HG03139 (cell line): ENCODE data around the gene TAF7.
"Not testable (repeated sequence)": the region's sequence is repeated elsewhere in the genome, so short reads cannot be mapped to it uniquely, and the experiment has no call there.

Experiments used
- ATAC-seq: cut with Tn5 transposase; IDR thresholded peaks from one replicate; pipeline ENCODE4 v1.9.1; 2021; ENCODE audit not compliant: unreplicated experiment

TAF7 gene, protein sequence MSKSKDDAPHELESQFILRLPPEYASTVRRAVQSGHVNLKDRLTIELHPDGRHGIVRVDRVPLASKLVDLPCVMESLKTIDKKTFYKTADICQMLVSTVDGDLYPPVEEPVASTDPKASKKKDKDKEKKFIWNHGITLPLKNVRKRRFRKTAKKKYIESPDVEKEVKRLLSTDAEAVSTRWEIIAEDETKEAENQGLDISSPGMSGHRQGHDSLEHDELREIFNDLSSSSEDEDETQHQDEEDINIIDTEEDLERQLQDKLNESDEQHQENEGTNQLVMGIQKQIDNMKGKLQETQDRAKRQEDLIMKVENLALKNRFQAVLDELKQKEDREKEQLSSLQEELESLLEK

DNA sequence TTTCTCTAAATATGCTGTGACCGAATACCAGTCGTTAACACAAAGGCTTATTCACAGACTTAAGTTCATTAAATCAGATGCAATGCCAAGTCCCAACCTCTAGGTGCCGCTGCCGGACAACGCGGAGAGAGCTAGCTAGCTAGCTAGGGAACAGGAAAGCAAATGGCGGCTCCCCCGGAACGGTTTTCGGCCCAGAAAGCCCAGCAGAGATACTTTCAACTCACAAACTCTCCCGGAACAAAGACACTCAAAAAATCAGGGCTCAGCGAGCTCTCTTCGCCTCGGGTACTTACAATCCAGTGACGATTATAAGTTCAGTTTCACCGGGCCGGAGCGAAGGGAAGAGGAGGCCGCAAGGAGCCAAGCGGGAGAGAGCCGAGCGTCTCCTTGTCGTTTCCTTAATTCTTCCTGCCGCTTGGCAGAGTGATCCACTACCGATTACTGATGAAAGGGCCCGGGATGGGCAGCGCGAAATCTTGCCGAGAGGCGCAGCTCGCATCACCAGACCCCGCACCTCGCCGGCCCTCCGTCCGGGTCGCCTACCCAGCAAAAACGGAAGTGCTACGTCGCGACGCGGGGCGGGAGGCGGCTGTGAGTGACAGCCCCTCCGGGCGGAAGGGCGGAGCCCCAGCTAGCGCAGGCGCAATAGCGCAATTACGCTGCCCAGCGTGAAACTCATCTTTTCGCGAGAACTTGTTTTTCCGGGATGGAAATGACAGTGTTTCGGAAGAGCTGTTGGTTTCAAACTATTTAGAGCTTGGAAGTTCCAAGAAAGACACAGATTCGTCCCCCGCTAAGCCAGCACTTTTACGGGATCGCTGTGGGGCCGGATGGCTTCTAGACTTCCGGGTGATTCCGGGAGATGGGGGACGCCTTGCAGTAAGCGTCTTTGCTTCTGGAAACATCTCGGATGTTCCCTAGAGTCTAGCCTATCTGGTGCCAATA is at the start of gene TAF7:
TAF7 (minus strand) TSS at position 560 of the 945 bp plus-strand sequence. CDS start 740 bp downstream, outside the sequence.
- peak; percentile 94 for ATAC-seq

GRCh38 chr5:141366016-141366896 is 45.7 kb upstream of the TAF7 start:
- ATAC-seq = no peak

DNA sequence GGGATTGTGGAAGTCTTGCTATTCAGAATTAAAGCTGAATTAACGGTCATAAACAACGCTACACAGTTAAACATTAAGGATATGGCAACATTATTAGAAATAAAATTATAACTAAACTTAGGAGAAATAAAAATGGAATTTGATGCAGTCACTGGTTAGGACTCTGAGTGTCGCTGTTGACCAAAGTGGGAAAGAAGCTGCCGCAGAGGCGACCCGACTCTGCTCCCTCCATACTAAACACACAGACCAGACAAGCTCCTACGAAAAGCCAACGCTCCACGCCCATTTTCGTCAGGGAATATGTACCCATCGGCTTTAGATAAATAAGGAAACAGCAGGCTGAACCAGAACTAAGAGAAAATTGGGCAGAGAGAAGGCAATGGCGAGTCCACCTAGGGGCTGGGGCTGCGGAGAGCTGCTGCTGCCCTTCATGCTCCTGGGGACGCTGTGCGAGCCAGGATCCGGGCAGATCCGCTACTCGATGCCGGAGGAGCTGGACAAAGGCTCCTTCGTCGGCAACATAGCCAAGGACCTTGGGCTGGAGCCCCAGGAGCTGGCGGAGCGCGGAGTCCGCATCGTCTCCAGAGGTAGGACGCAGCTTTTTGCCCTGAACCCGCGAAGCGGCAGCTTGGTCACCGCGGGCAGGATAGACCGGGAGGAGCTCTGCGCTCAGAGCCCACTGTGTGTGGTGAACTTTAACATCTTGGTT is 43.5 kb upstream of the TAF7 start, which contains the start of gene PCDHGA5:
PCDHGA5 (plus strand) TSS at position 211 of the 709 bp plus-strand sequence; CDS start at position 380, 169 bp downstream.
- no peak for ATAC-seq

DNA sequence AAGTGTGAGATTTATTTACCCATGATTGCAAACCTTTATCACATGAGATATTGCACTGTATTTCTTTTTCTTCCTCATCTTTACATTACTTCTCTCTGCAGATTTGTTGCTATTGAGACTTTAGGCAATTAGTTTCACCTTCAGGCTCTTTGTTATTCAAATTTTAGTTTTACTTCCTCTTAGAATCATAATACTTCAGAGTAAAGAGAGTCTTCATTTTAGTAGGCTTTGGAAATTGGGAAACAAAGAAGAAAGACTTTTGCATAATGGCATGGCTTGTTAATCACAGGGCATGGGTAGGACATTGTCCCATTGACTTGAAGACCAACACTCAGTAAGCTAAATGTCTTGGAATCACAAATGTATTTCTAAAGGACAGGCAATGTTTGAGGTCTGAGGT is 42.1 kb upstream of the TAF7 start:
- no peak for ATAC-seq

DNA sequence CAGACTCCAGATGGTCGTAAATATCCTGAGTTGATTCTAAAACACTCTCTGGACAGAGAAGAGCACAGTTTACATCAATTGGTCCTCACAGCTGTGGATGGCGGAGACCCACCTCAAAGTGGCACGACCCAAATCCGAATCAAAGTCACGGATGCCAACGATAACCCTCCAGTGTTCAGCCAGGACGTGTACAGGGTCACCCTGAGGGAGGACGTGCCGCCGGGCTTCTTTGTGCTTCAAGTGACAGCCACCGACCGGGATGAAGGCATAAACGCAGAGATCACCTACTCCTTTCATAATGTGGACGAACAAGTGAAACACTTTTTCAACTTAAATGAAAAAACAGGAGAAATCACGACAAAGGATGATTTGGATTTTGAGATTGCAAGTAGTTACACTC is 40.1 kb upstream of the TAF7 start:
- no peak for ATAC-seq

GRCh38 chr5:141359790-141360426 is 39.3 kb upstream of the TAF7 start, which contains the start of gene PCDHGB2:
TSS of gene PCDHGB2 (plus strand) at chr5:141359994. CDS start at chr5:141360136, 142 bp downstream.
- peak; percentile 67 for ATAC-seq

DNA sequence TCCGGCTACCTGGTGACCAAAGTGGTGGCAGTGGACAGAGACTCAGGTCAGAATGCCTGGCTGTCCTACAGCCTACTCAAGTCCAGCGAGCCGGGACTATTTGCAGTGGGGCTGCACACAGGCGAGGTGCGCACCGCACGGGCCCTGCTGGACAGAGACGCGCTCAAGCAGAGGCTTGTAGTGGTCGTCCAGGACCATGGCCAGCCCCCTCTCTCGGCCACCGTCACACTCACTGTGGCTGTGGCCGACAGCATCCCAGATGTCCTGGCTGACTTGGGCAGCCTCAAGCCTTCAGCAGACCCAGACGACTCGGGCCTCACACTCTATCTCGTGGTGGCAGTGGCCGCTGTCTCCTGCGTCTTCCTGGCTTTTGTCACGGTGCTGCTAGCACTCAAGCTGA is 36.4 kb upstream of the TAF7 start:
- ATAC-seq = no peak

GRCh38 chr5:141356133-141356532 is 35.5 kb upstream of the TAF7 start:
- no peak for ATAC-seq

- no peak for ATAC-seq
These were observed 35.1 kb upstream of the TAF7 start for GRCh38 chr5:141355641-141356040.

DNA sequence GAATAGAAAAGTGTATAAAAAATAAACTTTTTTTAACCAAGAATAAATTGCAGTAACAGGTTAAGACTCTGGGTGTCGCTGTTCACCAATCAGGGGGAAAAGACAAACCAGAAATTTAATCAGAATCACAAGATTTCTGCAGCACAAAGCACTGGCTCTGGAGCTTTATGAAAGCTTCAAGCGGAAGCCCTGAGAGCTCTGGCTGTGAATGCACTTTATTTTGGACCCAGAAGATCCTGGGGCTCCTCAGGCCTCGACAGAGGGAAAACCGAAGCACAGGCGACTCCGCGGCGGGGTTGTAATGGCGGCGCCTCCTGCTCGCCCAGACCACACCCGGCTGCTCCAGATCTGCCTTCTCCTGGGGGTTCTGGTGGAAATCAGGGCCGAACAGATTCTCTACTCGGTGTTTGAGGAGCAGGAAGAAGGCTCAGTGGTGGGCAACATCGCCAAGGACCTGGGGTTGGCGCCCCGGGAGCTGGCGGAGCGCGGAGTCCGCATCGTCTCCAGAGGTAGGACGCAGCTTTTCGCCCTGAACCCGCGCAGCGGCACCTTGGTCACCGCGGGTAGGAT is 34.4 kb upstream of the TAF7 start, which contains the start of gene PCDHGA4:
PCDHGA4 (plus strand) TSS at position 122 of the 570 bp plus-strand sequence; CDS start at position 209, 87 bp downstream.
- ATAC-seq = no peak

DNA sequence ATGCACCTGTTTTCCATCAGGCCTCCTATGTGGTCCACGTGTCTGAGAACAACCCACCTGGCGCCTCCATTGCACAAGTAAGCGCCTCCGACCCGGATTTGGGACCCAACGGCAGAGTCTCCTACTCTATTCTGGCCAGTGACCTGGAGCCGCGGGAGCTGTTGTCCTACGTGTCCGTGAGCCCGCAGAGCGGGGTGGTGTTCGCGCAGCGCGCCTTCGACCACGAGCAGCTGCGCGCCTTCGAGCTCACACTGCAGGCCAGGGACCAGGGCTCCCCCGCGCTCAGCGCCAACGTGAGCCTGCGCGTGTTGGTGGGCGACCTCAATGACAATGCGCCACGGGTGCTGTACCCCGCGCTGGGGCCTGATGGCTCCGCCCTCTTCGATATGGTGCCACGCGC is 31.0 kb upstream of the TAF7 start:
- ATAC-seq = no peak

DNA sequence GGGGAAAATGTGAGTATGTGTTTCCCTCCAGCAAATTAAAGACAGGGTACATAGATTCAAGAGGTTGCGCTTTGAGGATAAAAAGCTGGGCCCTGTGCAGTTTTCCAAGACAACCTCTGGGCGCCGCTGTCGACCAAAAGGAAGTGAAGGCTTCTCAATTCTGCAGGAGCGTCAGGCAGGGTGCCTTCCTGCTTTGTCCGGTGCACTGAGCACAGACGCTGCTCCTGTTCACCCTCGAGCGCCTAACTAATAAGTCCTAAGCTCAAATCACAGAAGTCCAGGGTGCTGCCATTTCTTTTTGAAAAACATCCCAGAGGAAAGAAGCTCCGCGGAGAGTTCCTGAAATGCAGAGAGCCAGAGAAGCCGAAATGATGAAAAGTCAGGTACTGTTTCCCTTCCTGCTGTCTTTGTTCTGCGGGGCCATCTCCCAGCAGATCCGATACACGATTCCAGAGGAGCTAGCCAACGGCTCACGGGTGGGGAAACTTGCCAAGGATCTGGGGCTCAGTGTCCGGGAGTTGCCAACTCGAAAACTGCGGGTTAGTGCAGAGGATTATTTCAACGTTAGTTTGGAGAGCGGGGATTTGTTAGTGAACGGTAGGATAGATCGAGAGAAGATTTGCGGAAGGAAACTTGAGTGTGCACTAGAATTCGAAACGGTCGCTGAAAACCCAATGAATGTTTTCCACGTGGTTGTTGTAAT is 29.5 kb upstream of the TAF7 start, which contains the start of gene PCDHGB1:
PCDHGB1 (plus strand) TSS at position 183 of the 703 bp plus-strand sequence; CDS start at position 345, 162 bp downstream.
- ATAC-seq = no peak

GRCh38 chr5:141346017-141346416 is 25.4 kb upstream of the TAF7 start:
- ATAC-seq = not testable (repeated sequence)

DNA sequence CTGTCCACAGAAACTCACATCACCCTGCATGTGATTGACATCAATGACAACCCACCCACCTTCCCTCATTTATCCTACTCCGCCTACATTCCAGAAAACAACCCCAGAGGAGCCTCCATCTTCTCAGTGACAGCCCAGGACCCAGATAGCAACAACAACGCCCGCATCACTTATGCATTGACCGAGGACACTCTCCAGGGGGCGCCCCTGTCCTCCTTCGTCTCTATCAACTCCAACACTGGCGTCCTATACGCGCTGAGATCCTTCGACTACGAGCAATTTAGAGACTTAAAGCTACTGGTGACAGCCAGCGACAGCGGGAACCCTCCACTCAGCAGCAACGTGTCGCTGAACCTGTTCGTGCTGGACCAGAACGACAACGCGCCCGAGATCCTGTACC is 24.7 kb upstream of the TAF7 start:
- no peak for ATAC-seq

DNA sequence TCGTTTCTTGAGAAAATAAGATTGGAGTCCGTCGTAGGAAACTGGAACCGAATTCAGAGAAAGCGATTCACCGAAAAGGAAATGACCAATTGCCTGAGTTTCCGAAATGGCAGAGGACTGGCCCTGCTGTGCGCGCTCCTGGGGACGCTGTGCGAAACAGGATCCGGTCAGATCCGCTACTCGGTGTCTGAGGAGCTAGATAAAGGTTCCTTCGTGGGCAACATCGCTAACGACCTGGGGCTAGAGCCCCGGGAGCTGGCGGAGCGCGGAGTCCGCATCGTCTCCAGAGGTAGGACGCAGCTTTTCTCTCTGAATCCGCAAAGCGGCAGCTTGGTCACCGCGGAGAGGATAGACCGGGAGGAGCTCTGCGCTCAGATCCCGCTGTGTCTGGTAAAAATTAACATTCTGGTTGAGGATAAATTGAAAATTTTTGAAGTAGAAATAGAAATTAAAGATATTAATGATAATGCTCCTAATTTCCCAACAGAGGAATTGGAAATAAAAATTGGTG is 23.4 kb upstream of the TAF7 start:
- ATAC-seq = no peak

DNA sequence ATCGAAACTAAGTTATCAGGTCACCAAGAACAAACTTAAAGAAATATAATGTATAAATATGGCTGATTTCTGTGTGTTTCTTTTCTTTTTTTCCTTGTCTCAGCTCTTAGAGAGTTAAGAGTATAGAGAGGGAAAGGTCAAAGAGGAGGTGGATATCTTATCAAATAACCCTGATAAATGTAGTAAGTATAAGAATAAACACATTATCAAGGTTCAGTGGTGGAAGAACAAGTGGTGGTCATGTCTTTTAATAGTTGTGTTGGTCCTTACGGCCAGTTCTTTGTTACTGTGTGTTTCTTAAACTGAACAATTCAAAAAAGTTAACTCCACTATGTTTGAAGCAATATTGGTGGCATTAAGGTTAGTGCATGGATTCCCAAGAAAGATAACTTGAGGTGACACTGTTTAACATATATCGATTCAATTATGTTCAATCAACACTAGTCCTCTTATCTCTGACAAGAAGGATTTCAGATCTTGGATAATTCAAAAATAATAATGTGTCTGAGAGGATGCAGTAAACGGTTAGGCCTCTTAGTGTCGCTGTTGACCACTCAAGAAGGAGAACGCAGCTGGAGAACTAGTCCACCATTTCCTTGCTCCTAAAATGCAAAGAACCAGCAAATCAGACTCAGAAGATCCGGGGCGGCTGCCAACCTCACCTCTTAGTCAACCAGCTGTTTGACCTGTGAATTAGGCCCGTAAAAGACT is 22.8 kb upstream of the TAF7 start, which contains the start of gene PCDHGA3:
PCDHGA3 (plus strand) TSS at position 588 of the 711 bp plus-strand sequence. CDS start 205 bp downstream, outside the sequence.
- ATAC-seq = no peak

- no peak for ATAC-seq
These were observed 22.2 kb upstream of the TAF7 start for GRCh38 chr5:141342773-141343172.
